ENCODE data around the gene TCIRG1. TPM values are rescaled to one million over a fixed set of nuclear protein-coding genes. Genes with fewer than 3 reads are reported as not detected.

Gene TCIRG1
- total RNA-seq, 2 experiments from 2014 or later = 167 to 175 TPM

DNA sequence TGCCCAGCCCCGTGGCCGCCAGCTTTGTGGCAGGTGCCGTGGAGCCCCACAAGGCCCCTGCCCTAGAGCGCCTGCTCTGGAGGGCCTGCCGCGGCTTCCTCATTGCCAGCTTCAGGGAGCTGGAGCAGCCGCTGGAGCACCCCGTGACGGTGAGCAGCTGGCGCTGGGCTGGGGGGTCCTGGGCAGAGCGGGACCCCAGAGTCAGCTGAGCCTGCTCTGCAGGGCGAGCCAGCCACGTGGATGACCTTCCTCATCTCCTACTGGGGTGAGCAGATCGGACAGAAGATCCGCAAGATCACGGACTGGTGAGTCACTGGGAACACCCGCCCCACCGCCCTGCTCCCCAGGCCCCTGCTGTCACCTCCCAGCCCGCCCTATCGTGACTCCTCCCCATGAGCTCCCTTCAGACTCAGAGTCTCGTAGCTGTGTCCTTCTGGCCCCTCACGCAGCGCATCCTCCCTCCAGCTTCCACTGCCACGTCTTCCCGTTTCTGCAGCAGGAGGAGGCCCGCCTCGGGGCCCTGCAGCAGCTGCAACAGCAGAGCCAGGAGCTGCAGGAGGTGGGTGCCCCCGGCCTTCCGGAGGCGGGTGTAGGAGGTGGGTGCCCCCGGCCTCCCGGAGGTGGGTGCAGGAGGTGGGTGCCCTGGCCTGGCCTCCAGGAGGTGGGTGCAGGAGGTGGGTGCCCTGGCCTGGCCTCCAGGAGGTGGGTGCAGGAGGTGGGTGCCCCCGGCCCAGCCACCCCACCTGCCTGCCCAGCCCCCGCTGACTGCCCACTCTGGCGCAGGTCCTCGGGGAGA lies 4.7 kb downstream of the TCIRG1 start:
- H3K9me3 Mint-ChIP-seq = no peaks in the 10 kb centered on the region
- H3K36me3 Mint-ChIP-seq = peaks cover 16% of the 10 kb centered on the region
- ChIA-PET CTCF (interaction anchor here (1.2 kb wide), 1 partner anchor 166 kb away, joined by 3 read pairs; no protein-coding TSS in a partner anchor), POLR2A (no interaction called here)
- H3K4me3 Mint-ChIP-seq = no peak overlapping the region
- intact Hi-C loops (cut with micrococcal nuclease) = no loop called here
- H3K27me3 Mint-ChIP-seq = no peaks in the 10 kb centered on the region
- DNase-seq = no peak
- H3K4me1 Mint-ChIP-seq (ENCODE audit: low read depth) = peaks cover 5% of the 10 kb centered on the region
- H3K27ac Mint-ChIP-seq = no peak overlapping the region

DNA sequence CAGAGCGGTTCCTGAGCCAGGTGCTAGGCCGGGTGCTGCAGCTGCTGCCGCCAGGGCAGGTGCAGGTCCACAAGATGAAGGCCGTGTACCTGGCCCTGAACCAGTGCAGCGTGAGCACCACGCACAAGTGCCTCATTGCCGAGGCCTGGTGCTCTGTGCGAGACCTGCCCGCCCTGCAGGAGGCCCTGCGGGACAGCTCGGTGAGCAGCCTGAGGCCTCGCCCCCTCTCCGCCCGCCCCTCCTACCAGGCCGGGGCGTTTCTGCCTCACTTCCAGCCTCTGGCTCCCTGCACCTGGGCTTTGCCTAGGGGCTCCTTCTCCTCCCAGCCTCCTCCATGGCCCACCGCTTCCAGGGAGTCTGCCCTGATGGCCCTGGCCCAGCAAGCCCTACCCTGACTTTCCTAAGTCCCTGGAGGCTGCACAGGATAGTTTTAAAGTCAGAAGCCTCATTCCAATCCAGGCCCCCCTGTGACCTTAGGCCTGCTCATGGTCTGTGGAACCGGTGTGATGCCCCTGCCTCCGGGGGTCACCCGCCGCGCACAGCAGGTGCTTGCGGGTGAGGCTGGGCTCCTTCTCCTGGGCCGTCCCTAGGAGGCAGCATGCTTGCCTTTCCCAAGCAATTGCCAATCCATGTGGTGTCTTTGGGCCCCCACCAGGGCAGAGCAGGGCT lies 5.5 kb downstream of the TCIRG1 start:
- intact Hi-C loops (cut with micrococcal nuclease) = no loop called here
- Mint-ChIP-seq H3K9me3 (no peaks in the 10 kb centered on the region), H3K36me3 (peaks cover 16% of the 10 kb centered on the region), H3K4me3 (no peak overlapping the region), H3K27me3 (no peaks in the 10 kb centered on the region), H3K27ac (no peak overlapping the region), H3K4me1 (ENCODE audit: low read depth) (peaks cover 5% of the 10 kb centered on the region)
- ChIA-PET CTCF (no interaction called here), POLR2A (no interaction called here)
- no peak for DNase-seq

DNA sequence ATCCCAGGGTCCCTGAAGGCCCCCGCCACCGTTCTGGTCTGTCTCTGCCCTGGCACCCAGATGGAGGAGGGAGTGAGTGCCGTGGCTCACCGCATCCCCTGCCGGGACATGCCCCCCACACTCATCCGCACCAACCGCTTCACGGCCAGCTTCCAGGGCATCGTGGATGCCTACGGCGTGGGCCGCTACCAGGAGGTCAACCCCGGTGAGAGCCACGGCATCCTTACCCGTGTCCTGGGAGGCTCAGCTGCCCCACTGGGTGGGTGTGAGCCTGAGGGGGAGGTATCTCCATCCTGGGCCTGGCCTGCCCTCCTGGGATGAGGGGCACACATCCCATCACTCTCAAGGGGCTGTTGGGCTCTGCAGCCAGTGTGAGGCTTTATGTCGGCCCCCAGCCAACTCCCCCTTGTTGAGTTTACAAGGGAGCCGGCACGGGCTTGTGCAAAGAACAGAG lies 6.1 kb downstream of the TCIRG1 start:
- Mint-ChIP-seq H3K27ac (no peak overlapping the region), H3K27me3 (no peaks in the 10 kb centered on the region), H3K4me1 (ENCODE audit: low read depth) (peaks cover 5% of the 10 kb centered on the region), H3K36me3 (peaks cover 15% of the 10 kb centered on the region), H3K9me3 (no peaks in the 10 kb centered on the region), H3K4me3 (no peak overlapping the region)
- ChIA-PET POLR2A (no interaction called here), CTCF (no interaction called here)
- DNase-seq = no peak
- intact Hi-C loops (cut with micrococcal nuclease) = no loop called here

DNA sequence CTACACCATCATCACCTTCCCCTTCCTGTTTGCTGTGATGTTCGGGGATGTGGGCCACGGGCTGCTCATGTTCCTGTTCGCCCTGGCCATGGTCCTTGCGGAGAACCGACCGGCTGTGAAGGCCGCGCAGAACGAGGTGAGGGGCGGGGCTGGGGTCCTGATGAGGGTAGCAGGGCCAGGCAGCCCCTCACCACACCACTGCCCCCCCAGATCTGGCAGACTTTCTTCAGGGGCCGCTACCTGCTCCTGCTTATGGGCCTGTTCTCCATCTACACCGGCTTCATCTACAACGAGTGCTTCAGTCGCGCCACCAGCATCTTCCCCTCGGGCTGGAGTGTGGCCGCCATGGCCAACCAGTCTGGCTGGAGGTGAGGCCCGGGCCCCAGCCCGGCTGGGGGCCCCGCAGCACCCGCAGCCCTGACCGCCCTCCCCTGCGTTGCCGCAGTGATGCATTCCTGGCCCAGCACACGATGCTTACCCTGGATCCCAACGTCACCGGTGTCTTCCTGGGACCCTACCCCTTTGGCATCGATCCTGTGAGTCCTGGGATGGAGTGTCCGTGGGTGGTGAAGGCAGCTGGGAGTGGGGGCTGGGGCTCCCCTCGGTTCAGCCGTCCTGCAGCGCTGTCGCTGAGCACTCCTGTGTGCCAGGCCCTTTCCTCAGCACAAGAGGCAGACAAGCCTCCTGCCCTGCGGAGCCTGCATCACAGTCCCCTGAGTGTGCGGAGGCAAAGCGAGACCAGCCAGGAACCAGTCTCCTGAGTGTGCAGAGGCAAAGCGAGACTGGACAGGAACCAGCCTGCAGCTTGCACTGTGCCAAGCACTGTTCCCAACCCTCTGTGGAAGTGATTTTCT lies 8.8 kb downstream of the TCIRG1 start:
- POLR2A ChIA-PET = no interaction called here
- DNase-seq = no peak
- Mint-ChIP-seq H3K27ac (no peak overlapping the region), H3K27me3 (no peaks in the 10 kb centered on the region), H3K4me1 (ENCODE audit: low read depth) (no peaks in the 10 kb centered on the region), H3K36me3 (peaks cover 25% of the 10 kb centered on the region), H3K4me3 (no peak overlapping the region), H3K9me3 (no peaks in the 10 kb centered on the region)
- CTCF ChIA-PET = no interaction called here
- intact Hi-C loops (cut with micrococcal nuclease) = no loop called here

DNA sequence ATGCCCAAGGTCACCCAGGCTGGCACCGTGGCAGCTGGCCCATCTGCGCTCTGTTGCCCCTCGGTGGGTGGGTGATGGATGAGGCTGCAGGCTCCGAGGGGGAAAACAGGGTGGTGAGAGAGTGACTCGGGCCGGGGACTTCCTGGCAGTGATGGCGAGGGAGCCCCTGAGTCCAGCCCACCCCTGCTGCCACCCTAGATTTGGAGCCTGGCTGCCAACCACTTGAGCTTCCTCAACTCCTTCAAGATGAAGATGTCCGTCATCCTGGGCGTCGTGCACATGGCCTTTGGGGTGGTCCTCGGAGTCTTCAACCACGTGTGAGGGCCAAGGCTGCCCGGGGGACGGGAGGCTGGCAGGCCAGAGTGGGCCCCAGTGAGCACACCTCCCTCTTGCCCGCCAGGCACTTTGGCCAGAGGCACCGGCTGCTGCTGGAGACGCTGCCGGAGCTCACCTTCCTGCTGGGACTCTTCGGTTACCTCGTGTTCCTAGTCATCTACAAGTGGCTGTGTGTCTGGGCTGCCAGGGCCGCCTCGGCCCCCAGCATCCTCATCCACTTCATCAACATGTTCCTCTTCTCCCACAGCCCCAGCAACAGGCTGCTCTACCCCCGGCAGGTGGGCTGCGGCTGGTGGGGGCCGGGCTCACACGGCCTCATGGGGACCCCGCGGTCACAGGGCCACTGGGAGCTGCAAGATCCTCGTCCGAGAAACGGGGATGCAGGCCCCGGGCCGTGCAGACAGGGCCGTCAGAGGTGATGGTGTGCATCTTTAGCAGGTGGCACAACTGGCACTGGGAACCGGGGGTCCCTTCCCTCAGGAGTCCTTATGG lies 10.1 kb downstream of the TCIRG1 start:
- CTCF ChIA-PET = no interaction called here
- intact Hi-C loops (cut with micrococcal nuclease) = no loop called here
- H3K27ac Mint-ChIP-seq = no peak overlapping the region
- no peaks in the 10 kb centered on the region for H3K9me3 Mint-ChIP-seq
- peaks cover 25% of the 10 kb centered on the region for H3K36me3 Mint-ChIP-seq
- no peaks in the 10 kb centered on the region for H3K4me1 Mint-ChIP-seq (ENCODE audit: low read depth)
- no peak for DNase-seq
- no peak overlapping the region for H3K4me3 Mint-ChIP-seq
- POLR2A ChIA-PET = no interaction called here
- H3K27me3 Mint-ChIP-seq = no peaks in the 10 kb centered on the region

DNA sequence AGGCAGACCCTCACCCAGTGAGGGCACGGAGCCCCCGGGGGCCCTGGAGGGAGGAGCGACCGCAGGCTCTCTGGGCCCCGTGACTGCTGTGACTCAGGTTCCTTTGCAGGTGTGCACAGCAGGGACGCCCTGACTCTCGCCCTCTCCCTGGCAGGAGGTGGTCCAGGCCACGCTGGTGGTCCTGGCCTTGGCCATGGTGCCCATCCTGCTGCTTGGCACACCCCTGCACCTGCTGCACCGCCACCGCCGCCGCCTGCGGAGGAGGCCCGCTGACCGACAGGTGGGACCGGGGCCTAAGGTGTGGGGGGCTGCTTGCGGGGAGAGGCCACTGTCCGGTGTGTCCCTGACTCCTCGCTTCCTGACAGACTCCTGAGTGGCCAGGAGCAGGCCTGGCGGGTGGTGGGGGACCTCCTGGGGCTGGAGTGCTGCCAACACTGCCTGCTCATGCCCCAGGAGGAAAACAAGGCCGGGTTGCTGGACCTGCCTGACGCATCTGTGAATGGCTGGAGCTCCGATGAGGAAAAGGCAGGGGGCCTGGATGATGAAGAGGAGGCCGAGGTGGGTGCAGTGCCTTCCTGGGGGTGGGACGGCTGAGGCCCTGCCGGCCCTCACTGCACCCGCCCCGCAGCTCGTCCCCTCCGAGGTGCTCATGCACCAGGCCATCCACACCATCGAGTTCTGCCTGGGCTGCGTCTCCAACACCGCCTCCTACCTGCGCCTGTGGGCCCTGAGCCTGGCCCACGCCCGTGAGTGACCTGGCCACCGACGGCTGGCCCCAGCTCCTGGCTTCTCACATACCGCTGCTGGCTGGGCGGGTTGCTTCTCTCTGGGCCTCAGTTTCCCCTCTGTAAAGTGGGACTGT lies 10.9 kb downstream of the TCIRG1 start:
- H3K27ac Mint-ChIP-seq = no peak overlapping the region
- H3K4me1 Mint-ChIP-seq (ENCODE audit: low read depth) = no peaks in the 10 kb centered on the region
- intact Hi-C loops (cut with micrococcal nuclease) = no loop called here
- no peak overlapping the region for H3K4me3 Mint-ChIP-seq
- no peak for DNase-seq
- POLR2A ChIA-PET = interaction anchor here (0.6 kb wide), 1 partner anchor 15 kb away, joined by 3 read pairs; no protein-coding TSS in a partner anchor
- no peaks in the 10 kb centered on the region for H3K27me3 Mint-ChIP-seq
- no peaks in the 10 kb centered on the region for H3K9me3 Mint-ChIP-seq
- peaks cover 21% of the 10 kb centered on the region for H3K36me3 Mint-ChIP-seq
- CTCF ChIA-PET = no interaction called here

DNA sequence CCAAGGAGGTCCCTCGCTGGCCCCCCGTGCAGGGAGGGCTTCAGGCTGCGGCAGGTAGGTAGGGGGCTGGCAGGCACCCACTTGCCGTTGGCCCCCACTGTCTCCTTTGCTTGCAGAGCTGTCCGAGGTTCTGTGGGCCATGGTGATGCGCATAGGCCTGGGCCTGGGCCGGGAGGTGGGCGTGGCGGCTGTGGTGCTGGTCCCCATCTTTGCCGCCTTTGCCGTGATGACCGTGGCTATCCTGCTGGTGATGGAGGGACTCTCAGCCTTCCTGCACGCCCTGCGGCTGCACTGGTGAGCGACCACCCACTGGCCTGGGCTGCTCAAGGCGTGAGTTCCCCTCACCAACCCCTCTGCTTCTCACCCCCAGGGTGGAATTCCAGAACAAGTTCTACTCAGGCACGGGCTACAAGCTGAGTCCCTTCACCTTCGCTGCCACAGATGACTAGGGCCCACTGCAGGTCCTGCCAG lies 11.6 kb downstream of the TCIRG1 start:
- Mint-ChIP-seq H3K27ac (no peak overlapping the region), H3K4me1 (ENCODE audit: low read depth) (no peaks in the 10 kb centered on the region), H3K4me3 (no peak overlapping the region), H3K36me3 (peaks cover 21% of the 10 kb centered on the region), H3K9me3 (no peaks in the 10 kb centered on the region), H3K27me3 (no peaks in the 10 kb centered on the region)
- intact Hi-C loops (cut with micrococcal nuclease) = no loop called here
- no peak for DNase-seq
- POLR2A ChIA-PET = interaction anchor here (0.6 kb wide), 1 partner anchor 14 kb away, joined by 3 read pairs; no protein-coding TSS in a partner anchor
- CTCF ChIA-PET = no interaction called here

DNA sequence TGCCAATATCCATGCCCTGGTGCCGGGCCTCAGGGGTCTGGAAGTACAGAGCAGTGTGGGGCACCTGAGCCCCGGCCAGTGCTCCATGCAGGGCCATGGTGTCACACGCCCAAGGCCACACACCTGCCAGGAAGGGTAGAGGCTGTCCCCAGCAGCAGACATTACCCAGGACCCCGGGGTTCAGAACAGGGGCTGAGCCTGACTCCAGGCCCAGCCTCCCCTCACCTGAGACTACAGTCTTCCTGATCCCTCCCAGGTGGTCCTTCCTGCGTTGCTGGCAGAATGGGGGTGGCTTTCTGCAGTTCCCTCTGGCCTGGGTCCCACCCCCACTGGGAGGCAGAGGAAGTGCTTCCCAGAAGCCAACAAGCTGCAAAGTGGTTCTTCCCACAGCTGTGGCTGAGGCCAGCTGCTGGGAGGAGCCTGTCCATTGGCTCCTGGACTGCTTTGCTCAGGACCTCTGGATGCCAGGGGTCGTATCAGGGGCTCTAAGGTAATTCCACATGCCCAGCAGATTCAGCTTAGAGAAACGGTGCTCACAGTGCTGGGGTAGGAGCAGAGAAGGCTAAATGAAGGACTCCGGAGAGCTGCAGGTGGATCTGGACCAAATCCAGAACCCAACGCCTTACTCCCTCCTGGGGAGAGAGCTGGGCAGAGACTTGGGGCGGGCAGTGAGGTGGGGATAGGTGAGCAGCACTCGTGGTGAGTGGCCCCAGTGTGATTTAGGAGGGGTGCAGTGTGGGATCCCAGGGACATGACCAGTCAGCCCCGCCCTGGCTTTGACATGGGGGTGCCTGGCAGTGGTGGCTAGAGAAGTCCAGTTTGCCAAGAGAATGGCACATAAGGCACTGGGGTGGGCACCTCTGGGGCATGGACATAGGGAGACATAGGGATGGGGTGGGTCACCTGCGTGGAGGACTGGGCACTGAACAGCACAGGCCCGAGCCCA lies 12.6 kb downstream of the TCIRG1 start:
- no peaks in the 10 kb centered on the region for H3K4me1 Mint-ChIP-seq (ENCODE audit: low read depth)
- intact Hi-C loops (cut with micrococcal nuclease) = no loop called here
- H3K27ac Mint-ChIP-seq = no peak overlapping the region
- H3K36me3 Mint-ChIP-seq = peaks cover 19% of the 10 kb centered on the region
- CTCF ChIA-PET = no interaction called here
- H3K27me3 Mint-ChIP-seq = no peaks in the 10 kb centered on the region
- no peak for DNase-seq
- POLR2A ChIA-PET = interaction anchor here (1.3 kb wide), 1 partner anchor 11 kb away, joined by 3 read pairs; no protein-coding TSS in a partner anchor
- H3K9me3 Mint-ChIP-seq = no peaks in the 10 kb centered on the region
- H3K4me3 Mint-ChIP-seq = no peak overlapping the region

DNA sequence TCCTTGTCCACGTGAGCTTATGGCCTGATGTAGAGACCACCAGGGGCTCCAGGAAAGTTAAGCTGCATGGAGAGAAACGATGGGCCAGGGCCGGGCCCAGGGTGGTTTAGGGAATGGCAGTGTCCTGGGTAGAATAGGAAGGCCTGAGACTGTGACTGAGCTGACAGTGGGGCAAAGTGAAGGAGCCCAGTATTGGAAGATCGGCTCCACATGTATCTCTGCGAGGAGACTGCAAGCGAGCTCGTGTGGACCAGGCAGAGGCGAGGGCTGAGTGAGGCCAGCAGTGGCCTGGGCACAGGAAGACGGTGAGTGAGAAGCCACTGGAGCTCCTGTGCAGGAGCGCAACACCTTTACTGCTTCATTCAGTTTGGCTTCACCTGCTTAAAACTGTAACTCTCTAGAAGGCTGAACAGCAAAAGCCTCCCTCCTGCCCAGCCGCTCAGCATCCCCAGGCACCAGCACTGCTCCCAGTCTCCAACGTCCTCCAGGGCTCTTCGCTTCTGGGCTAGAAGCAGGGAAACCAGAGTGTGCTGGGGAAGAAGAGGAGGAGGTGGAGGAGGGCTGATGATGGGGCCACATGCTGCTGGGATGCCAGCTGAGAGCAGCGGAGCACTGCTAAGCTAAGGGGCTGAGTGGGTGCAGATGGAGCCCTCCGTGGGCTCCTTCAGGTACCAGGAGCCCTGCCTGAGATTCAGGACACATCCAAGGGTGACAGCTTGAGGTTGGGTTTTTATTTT lies 13.5 kb downstream of the TCIRG1 start:
- H3K36me3 Mint-ChIP-seq = peaks cover 17% of the 10 kb centered on the region
- H3K27me3 Mint-ChIP-seq = no peaks in the 10 kb centered on the region
- DNase-seq = no peak
- intact Hi-C loops (cut with micrococcal nuclease) = no loop called here
- H3K27ac Mint-ChIP-seq = no peak overlapping the region
- no peaks in the 10 kb centered on the region for H3K4me1 Mint-ChIP-seq (ENCODE audit: low read depth)
- no peaks in the 10 kb centered on the region for H3K9me3 Mint-ChIP-seq
- no peak overlapping the region for H3K4me3 Mint-ChIP-seq
- CTCF ChIA-PET = no interaction called here
- POLR2A ChIA-PET = interaction anchor here (1.3 kb wide), 1 partner anchor 12 kb away, joined by 3 read pairs; no protein-coding TSS in a partner anchor

DNA sequence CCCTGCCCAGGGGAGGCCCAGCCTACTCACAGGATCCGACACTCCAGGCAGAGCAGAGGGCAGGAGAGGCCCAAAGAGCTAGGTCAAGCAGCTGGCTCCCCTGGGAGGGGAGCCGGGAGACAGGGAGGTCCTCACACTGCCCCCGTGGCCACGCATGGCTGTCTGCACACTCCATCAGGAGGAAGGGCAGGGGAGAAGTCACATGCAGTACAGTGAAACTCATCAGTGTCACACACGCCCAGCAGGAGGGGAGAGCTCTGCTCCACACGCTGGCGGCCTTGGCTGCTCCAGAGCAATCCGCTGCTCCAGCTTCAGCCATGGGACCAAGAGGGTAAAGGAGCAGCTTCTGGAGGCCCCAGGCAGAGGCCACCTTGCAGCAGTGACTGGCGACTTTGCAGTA lies 14.3 kb downstream of the TCIRG1 start:
- no peak overlapping the region for H3K27ac Mint-ChIP-seq
- CTCF ChIA-PET = no interaction called here

More for the DNA sequence above, 14.3 kb downstream of the TCIRG1 start:
- no peaks in the 10 kb centered on the region for H3K9me3 Mint-ChIP-seq
- no peak for DNase-seq
- H3K4me3 Mint-ChIP-seq = no peak overlapping the region
- H3K4me1 Mint-ChIP-seq (ENCODE audit: low read depth) = no peaks in the 10 kb centered on the region
- POLR2A ChIA-PET = no interaction called here
- intact Hi-C loops (cut with micrococcal nuclease) = no loop called here
- H3K36me3 Mint-ChIP-seq = peaks cover 15% of the 10 kb centered on the region
- H3K27me3 Mint-ChIP-seq = no peaks in the 10 kb centered on the region

Measured in activated CD4-positive, alpha-beta memory T cell treated with anti-CD3 and anti-CD28 coated beads for 36 hours (primary cell).